Skeletal muscle cell (primary cell): Measurements from ENCODE around the gene SLC22A2.
A peak's percentile ranks its signal among the peaks of the same experiment; 100 is the strongest.

Source experiments
- DNase-seq: peaks from one replicate; pipeline ENCODE4 v3.0.0-alpha.2; 2010; ENCODE audit warnings: low read depth
- H3K4me3 ChIP-seq: 2 replicates; pipeline ENCODE4 v1.5.1; 2011; ENCODE audit warnings: low read depth, mild to moderate bottlenecking, control low read depth, low read length, moderate library complexity

Gene SLC22A2

GRCh38 chr6:160275511-160276003, 16.9 kb upstream of the SLC22A2 start:
- DNase-seq = peak; percentile 24
- H3K4me3 ChIP-seq = no peak overlapping the region

- no peak for DNase-seq
- H3K4me3 ChIP-seq = no peak overlapping the region
These were observed 16.4 kb upstream of the SLC22A2 start for GRCh38 chr6:160274871-160275510.

DNA sequence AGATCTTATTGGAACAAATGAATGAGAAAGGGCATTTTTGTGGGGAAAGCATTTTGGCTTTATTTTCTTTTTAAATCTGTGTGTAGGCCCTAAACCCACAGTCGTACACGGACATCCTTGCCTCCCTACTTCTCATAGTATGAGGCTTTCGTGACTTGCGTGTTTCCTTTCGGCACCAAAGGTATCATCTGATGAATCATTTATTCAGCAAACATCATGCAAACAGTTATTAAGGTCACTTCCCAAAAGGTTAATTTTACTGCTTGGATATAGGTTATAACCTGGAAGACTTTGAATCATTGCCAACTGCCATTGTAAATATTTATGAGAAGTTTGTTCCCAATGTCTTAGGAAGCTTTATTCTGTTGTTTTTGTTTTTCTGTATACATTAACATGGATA, 15.1 kb upstream of the SLC22A2 start:
- no peak overlapping the region for H3K4me3 ChIP-seq

GRCh38 chr6:160273196-160273595, 14.6 kb upstream of the SLC22A2 start:
- no peak for DNase-seq
- no peak overlapping the region for H3K4me3 ChIP-seq

More for the DNA sequence above, 15.1 kb upstream of the SLC22A2 start:
- DNase-seq = no peak

DNA sequence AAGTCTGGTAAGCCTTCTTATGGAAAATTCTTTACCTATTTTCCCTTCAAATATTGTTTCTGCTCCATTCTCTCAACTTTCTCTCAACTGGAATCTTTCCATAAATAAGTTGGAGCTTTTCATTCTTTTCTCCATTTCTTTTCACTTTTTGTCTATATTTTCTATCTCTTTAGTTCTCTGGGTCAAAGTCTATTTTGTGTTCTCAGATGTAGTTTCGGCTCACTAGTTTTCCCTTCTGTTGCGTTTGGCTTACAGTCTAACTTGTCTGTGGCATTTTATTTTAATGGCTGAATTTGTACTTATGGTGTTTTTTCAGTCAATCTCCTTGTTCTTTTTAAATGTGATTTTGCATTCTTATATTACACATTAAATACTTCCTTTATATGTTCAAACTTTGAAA, 14.1 kb upstream of the SLC22A2 start:
- no peak for DNase-seq
- H3K4me3 ChIP-seq = no peak overlapping the region

DNA sequence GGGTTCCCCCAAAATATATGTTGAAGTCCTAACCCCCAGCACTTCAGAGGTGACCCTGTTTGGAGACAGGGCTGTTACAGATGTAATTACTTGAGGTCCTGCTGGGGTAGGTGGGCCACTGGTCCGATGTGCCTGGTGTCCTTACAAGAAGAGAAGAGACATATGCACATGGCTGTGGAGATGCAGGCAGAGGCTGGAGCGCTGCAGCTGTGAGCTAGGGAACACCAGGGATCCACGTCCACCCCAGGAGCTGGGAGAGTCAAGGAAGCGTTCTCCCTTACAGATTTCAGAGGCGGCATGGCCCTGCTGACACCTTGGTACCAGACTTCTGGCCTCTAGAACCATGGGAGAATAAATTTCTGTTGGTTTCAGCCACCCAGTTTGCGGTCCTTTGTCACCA, 11.7 kb upstream of the SLC22A2 start:
- no peak for DNase-seq

GRCh38 chr6:160269771-160270170, 11.2 kb upstream of the SLC22A2 start:
- DNase-seq = no peak
- H3K4me3 ChIP-seq = no peak overlapping the region

More for the DNA sequence above, 11.7 kb upstream of the SLC22A2 start:
- no peak overlapping the region for H3K4me3 ChIP-seq

- H3K4me3 ChIP-seq = no peak overlapping the region
- no peak for DNase-seq
These were observed 10.5 kb upstream of the SLC22A2 start for GRCh38 chr6:160269023-160269521.

GRCh38 chr6:160267102-160267501, 8.5 kb upstream of the SLC22A2 start:
- no peak for DNase-seq
- H3K4me3 ChIP-seq = no peak overlapping the region

- no peak for DNase-seq
These were observed 7.4 kb upstream of the SLC22A2 start for GRCh38 chr6:160265869-160266476.

GRCh38 chr6:160264061-160264612, 5.5 kb upstream of the SLC22A2 start:
- DNase-seq = no peak
- no peak overlapping the region for H3K4me3 ChIP-seq

More at GRCh38 chr6:160265869-160266476, 7.4 kb upstream of the SLC22A2 start:
- H3K4me3 ChIP-seq = no peak overlapping the region

- no peak for DNase-seq
- H3K4me3 ChIP-seq = no peak overlapping the region
These were observed 4.7 kb upstream of the SLC22A2 start for GRCh38 chr6:160263196-160263939.

DNA sequence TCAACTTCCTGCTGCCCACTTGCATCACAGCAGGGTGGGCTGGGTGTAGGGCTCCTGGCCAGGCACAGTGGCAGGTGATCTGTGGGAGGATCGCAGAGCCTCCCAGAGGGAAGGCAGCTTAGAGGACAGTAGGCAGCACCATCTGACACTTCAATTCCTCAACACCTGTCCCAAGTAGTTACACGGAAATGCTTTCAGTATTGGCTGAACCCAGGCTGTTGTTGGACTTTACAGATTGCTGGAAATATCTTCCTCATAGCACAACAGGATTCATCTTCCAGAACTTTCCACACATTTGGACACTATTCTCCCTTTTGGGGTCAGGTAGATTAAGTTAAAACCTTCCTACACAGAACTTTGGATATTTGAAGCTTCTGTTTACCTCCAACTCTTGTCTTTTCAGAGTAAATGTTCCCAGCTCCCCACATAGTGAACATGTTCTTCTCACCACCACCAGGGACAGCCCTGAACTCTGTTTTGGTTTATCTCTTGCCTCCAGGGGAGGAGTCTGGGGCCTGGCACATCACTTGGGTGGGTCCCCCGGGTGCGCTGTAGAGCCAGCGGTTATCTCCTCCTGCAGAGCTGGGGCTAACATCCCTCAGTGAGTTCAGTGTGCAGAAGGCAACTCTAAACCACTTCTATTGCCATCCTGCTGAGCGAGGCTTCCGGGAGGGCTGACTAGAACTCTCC, 3.5 kb upstream of the SLC22A2 start:
- no peak overlapping the region for H3K4me3 ChIP-seq
- no peak for DNase-seq

- no peak overlapping the region for H3K4me3 ChIP-seq
- DNase-seq = no peak
These were observed 2.3 kb upstream of the SLC22A2 start for GRCh38 chr6:160260803-160261450.

GRCh38 chr6:160260367-160260766, 1.7 kb upstream of the SLC22A2 start:
- H3K4me3 ChIP-seq = no peak overlapping the region
- DNase-seq = no peak

DNA sequence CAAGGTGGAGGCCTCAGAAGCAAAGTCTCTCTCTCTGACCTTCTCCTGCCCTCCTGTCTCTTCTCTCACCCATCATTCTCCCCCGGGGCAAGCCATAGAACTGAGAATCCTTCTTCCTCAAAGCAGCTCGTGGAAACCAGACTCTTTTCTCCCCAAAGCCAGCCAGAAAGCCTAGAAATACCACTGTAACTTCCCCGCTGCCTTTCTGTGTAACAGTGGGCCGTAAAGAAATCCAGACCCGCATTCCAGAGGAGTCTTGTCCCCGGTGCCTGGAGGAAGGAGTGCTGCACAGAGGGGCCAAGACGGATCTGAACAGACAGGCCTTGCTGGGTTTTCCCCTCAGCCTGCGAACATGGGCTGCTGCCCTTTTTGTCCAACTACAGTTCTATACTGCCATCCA, 977 bp upstream of the SLC22A2 start:
- no peak overlapping the region for H3K4me3 ChIP-seq
- no peak for DNase-seq

DNA sequence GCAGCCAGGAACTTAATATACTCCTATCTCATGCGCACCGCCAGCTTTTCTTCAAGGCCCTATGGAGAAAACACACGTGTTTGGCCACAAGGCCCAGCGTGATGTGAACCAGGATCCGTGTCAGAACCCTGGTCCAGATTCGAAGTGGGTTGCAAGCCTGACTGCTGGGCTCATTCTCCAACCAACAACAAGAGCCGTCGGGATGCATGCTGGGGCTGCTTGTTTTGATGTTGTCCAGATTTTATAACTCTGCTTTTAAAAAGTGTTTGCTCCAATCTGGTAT, 463 bp upstream of the SLC22A2 start:
- no peak overlapping the region for H3K4me3 ChIP-seq
- DNase-seq = no peak

DNA sequence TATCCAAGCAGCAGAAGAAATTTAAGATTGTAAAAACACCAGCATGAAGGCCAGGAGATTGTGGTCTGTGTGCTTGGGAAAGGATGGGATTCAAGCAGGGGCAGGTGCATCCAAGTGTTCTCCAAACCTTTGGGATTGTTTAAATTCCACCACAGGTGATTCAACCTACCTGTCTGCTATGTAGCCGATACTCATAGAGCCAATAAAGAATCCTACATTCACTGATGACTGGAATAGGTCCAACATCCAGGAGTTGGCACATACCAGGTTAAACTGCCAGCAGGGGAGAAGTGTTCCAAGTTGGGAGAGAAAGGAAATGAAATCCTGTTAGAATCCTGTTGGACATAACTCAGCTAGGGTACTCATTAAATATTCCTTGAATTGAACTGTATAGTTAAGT, 2.2 kb downstream of the SLC22A2 start:
- H3K4me3 ChIP-seq = no peak overlapping the region
- no peak for DNase-seq
